Skeletal muscle tissue (tissue), 4 donors: Measurements from ENCODE around the gene ANO8. TPM values are rescaled to one million over a fixed set of nuclear protein-coding genes. Genes with fewer than 3 reads are reported as not detected.
A peak's percentile ranks its signal among the peaks of the same experiment; 100 is the strongest.

Experiments used
- H3K27ac ChIP-seq: one replicate; pipeline ENCODE4 v1.7.0; 2013; ENCODE audit warnings: mild to moderate bottlenecking, low read depth, low read length, inconsistent platforms
- H3K27me3 ChIP-seq, 3 donors: one replicate each; pipeline ENCODE4 v1.7.0; 2013; ENCODE audit warnings: low read length in 3 of 3; ENCODE audit not compliant: control insufficient read depth in 3 of 3, insufficient read depth in 3 of 3
- H3K36me3 ChIP-seq, 3 donors: one replicate each; pipeline ENCODE4 v1.7.0; 2013; ENCODE audit warnings: low read length in 3 of 3; ENCODE audit not compliant: control insufficient read depth in 3 of 3, insufficient read depth in 3 of 3
- H3K4me1 ChIP-seq, 3 donors: one replicate each; pipeline ENCODE4 v1.7.0; 2013; ENCODE audit warnings: low read length in 3 of 3, mild to moderate bottlenecking in 3 of 3; ENCODE audit not compliant: control insufficient read depth in 3 of 3, insufficient read depth in 3 of 3
- H3K4me3 ChIP-seq, 3 donors: one replicate each; pipeline ENCODE4 v1.7.0; 2013; ENCODE audit warnings: low read length in 3 of 3
- H3K9ac ChIP-seq, 3 donors: one replicate each; pipeline ENCODE4 v1.7.0; 2013; ENCODE audit warnings: low read length in 3 of 3, mild to moderate bottlenecking in 3 of 3, moderate library complexity in 2 of 3, low read depth in 1 of 3
- H3K9me3 ChIP-seq, 3 donors: one replicate each; pipeline ENCODE4 v1.7.0; 2013; ENCODE audit warnings: low read length in 3 of 3; ENCODE audit not compliant: control insufficient read depth in 3 of 3
- total RNA-seq: library from RNA; depleted of rRNA; stranded (reverse); fragments of >200 nt; gene quantifications from one replicate; pipeline ENCODE4 v1.2.3, GENCODE V29; 2014
- donor health status: Osteomylitis.

The ANO8 gene, protein sequence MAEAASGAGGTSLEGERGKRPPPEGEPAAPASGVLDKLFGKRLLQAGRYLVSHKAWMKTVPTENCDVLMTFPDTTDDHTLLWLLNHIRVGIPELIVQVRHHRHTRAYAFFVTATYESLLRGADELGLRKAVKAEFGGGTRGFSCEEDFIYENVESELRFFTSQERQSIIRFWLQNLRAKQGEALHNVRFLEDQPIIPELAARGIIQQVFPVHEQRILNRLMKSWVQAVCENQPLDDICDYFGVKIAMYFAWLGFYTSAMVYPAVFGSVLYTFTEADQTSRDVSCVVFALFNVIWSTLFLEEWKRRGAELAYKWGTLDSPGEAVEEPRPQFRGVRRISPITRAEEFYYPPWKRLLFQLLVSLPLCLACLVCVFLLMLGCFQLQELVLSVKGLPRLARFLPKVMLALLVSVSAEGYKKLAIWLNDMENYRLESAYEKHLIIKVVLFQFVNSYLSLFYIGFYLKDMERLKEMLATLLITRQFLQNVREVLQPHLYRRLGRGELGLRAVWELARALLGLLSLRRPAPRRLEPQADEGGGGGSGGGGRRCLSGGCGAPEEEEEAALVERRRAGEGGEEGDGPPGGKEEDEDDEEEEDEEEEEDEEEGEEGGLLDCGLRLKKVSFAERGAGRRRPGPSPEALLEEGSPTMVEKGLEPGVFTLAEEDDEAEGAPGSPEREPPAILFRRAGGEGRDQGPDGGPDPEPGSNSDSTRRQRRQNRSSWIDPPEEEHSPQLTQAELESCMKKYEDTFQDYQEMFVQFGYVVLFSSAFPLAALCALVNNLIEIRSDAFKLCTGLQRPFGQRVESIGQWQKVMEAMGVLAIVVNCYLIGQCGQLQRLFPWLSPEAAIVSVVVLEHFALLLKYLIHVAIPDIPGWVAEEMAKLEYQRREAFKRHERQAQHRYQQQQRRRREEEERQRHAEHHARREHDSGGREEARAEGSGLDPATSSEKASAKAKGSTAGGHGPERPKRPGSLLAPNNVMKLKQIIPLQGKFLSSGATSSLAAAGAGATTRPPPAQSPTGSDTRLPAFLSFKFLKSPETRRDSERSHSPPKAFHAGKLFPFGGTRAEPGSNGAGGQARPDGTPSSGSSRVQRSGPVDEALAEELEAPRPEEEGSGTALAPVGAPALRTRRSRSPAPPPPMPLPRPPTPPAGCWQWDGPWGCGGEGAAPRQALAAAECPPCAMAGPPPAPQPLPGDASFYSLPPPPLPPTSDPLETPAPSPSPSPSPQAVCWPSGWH
- total RNA-seq = 1.6 TPM

DNA sequence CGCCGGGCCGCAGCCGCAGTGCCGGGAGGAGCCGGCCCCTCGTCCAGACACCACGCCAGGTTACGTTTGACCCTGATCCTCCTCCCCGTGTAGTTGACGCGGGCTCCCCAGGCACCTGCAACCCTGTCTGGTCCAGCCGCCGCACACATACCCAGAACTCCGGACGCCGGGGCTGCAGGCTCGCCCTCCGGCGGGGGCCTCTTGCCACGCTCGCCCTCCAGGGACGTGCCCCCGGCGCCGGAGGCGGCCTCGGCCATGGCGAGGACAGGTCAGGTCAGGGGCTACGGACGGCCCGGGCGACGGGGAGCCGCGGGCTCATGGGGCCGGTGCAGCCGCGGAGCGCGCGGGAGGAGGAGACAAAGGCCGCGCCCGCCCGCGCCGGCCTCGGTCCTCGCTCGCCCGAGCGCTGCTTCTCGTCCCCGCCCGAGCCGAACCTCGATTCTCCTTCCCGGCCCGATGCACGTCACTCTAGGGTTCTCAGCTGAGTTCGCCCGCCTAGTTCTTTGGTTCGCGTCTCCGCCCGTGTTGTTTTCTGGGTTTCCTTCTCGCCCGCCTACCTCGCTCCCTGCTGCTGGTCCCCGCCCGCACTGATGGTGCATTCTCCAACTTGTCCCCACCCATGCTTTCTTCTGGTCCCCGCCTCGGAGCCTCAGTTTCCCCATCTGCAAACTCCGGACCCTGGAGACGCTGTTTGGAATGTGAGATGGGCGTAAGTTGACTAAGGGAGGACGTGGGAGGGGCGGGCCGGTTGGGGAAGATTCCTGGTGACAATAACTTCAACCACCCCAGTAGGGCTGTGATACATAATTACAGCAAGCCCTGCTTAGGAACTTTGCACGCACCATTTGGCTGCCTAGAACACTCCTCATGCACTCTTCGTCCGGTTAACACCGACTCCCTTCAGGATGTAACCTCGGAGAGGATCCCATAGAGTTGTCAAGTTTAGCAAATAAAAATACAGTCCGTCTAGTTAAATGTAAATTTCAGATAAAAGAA lies at the start of gene ANO8:
Gene ANO8 (minus strand): TSS at position 442 of the 996 bp plus-strand sequence. CDS start 185 bp downstream, at position 257.
- H3K4me3 ChIP-seq = peak within 1 kb of the TSS; percentile 81 to 85 (median 84)
- H3K36me3 ChIP-seq = peaks cover 11 to 27% (median 18%) of the 10 kb centered on the region in 3 donors
- H3K9me3 ChIP-seq = no peaks in the 10 kb centered on the region
- peaks cover 26 to 38% (median 26%) of the 10 kb centered on the region in 3 donors for H3K4me1 ChIP-seq
- H3K27ac ChIP-seq = peak within 1 kb of the TSS; percentile 42
- H3K27me3 ChIP-seq = no peaks in the 10 kb centered on the region
- peak within 1 kb of the TSS; percentile 73 to 89 (median 81) for H3K9ac ChIP-seq

DNA sequence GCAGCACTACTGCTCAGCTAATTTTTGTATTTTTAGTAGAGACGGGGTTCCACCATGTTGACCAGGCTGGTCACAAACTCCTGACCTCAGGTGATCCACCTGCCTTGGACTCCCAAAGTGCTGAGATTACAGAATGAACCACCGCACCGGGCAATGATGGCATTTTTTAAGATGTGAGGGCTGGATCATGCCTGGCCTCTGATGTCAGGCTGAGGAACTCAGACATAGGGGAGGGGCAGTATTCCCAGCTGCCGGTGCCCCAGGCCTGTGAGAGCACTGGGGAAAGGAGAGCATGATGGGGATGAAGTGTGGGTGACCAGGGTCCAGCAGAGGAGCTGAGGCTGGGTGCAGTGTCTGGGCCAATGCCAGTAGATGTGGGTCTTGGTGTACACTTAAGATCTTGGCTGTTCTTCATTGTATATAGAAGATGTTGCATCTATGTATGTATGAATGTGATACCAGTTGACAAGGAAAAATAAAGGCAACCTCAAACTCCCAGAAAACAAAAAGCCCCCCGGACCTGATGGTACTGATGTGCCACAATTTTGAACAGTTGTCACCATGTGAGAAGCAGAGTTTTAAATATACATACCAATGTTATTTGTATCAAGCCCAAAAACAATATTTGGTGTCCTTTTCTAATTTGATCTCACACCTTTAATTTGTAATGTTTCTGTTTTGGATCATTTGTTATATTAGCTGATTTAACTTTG lies 45.9 kb upstream of the ANO8 start:
- Histone ChIP-seq H3K27me3 (no peaks in the 10 kb centered on the region), H3K9me3 (no peaks in the 10 kb centered on the region), H3K27ac (no peak overlapping the region), H3K36me3 (no peaks in the 10 kb centered on the region), H3K4me1 (peaks cover 7 to 36% (median 26%) of the 10 kb centered on the region in 3 donors), H3K9ac (no peak overlapping the region), H3K4me3 (no peak overlapping the region)

GRCh38 chr19:17379221-17379631 lies 44.6 kb upstream of the ANO8 start:
- Histone ChIP-seq H3K36me3 (no peaks in the 10 kb centered on the region), H3K27me3 (no peaks in the 10 kb centered on the region), H3K4me1 (peaks cover 7 to 39% (median 30%) of the 10 kb centered on the region in 3 donors), H3K9me3 (no peaks in the 10 kb centered on the region), H3K27ac (peak overlapping the region; percentile 7), H3K9ac (peak overlapping the region in 1 of 3 donors; percentile 8), H3K4me3 (no peak overlapping the region)

GRCh38 chr19:17378271-17378670 lies 43.6 kb upstream of the ANO8 start:
- no peaks in the 10 kb centered on the region for H3K9me3 ChIP-seq
- H3K4me1 ChIP-seq = peaks cover 7 to 36% (median 29%) of the 10 kb centered on the region in 3 donors
- no peak overlapping the region for H3K27ac ChIP-seq
- H3K36me3 ChIP-seq = no peaks in the 10 kb centered on the region
- H3K9ac ChIP-seq = peak overlapping the region in 1 of 3 donors; percentile 25
- no peak overlapping the region for H3K4me3 ChIP-seq
- H3K27me3 ChIP-seq = no peaks in the 10 kb centered on the region

GRCh38 chr19:17376935-17377600 lies 42.4 kb upstream of the ANO8 start, which contains the start of gene PLVAP:
Gene PLVAP, minus strand, starts transcription at chr19:17377342. Its CDS starts 54 bp downstream, at chr19:17377288.
- H3K27me3 ChIP-seq = no peaks in the 10 kb centered on the region
- H3K4me3 ChIP-seq = peak within 1 kb of the TSS; percentile 43 to 59 (median 56)
- H3K9ac ChIP-seq = peak within 1 kb of the TSS in 2 of 3 donors; percentile 25 to 43
- H3K4me1 ChIP-seq = peaks cover 7 to 28% (median 22%) of the 10 kb centered on the region in 3 donors
- no peaks in the 10 kb centered on the region for H3K9me3 ChIP-seq
- H3K36me3 ChIP-seq = no peaks in the 10 kb centered on the region
- H3K27ac ChIP-seq = peak within 1 kb of the TSS; percentile 23

DNA sequence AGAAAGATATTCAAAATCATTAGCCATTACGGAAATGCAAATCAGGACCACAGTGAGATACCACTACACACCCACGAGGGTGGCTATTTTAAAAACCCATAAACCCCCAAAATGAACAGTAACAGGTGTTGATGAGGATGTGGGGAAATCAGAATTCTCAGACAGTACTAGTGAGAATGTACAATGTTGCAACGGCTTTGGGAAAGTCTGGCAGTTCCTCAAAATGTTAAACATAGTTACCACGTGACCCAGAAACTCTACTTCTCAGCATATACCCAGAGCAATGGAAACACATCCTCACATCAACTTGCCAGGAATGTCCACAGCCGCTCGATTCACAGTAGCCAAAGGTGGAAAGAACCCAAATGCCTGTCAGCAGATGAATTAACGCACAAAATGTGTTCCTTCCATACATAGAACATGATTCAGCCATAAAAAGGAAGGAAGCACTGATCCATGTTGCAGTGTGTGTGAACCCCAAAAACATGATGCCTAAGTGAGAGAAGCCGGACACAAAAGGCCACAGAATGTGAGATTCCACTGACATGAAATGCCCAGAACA lies 35.5 kb upstream of the ANO8 start:
- Histone ChIP-seq H3K9me3 (no peaks in the 10 kb centered on the region), H3K9ac (peak overlapping the region in 2 of 3 donors; percentile 54 to 78), H3K27me3 (no peaks in the 10 kb centered on the region), H3K27ac (peak overlapping the region; percentile 83), H3K4me1 (peaks cover 6 to 11% (median 10%) of the 10 kb centered on the region in 3 donors), H3K36me3 (no peaks in the 10 kb centered on the region), H3K4me3 (peak overlapping the region; percentile 37 to 63 (median 39))

DNA sequence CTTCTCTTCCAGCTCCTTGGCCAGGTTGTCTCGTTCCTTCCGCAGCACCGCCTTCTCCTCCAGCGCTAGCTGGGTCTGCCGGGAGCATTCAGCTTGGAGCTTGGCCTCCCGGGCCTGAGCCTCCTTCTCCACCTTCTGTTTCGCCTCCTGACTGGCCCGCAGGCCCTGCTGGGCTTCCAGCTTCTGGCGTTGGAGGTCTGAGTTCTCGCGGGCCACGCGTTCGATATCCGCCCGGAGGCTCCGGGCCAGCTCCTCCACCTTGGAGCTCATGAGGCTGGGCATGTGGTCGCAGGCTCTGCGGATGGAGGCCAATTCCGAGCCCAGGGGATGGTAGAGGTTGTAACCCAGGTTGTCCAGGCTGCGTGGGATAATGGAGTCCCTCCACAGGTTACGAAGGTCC lies 30.7 kb upstream of the ANO8 start:
- H3K27ac ChIP-seq = no peak overlapping the region
- no peak overlapping the region for H3K9ac ChIP-seq
- peaks cover 0 to under 1% (median 0%) of the 10 kb centered on the region in 3 donors for H3K36me3 ChIP-seq
- no peaks in the 10 kb centered on the region for H3K27me3 ChIP-seq
- H3K9me3 ChIP-seq = no peaks in the 10 kb centered on the region
- no peak overlapping the region for H3K4me3 ChIP-seq
- H3K4me1 ChIP-seq = peaks cover 5% of the 10 kb centered on the region in 3 donors
